Spinal cord (tissue), 10 donors: ENCODE measurements around the gene CAND2. TPM values are rescaled to one million over a fixed set of nuclear protein-coding genes. Genes with fewer than 3 reads are reported as not detected.
"Not testable (repeated sequence)": the region's sequence is repeated elsewhere in the genome, so short reads cannot be mapped to it uniquely, and the experiment has no call there.

ENCODE experiments used
- DNase-seq, 6 donors: peaks; one replicate each; pipeline versions ENCODE4 v3.0.0 to v3.0.0-alpha.2; 2013 to 2015; ENCODE audit warnings: low spot score in 6 of 6, low read depth in 4 of 6
- H3K27ac ChIP-seq: one replicate; pipeline ENCODE4 v1.5.1; 2013; ENCODE audit warnings: low read depth, low read length, control low read depth
- H3K27me3 ChIP-seq: one replicate; pipeline ENCODE4 v1.6.1; 2013; ENCODE audit warnings: low read length; ENCODE audit not compliant: control insufficient read depth, insufficient read depth
- H3K36me3 ChIP-seq: one replicate; pipeline ENCODE4 v1.6.1; 2013; ENCODE audit warnings: low read length; ENCODE audit not compliant: control insufficient read depth, insufficient read depth
- H3K4me1 ChIP-seq: one replicate; pipeline ENCODE4 v1.6.1; 2013; ENCODE audit warnings: low read length; ENCODE audit not compliant: control insufficient read depth, insufficient read depth
- H3K4me3 ChIP-seq: one replicate; pipeline ENCODE4 v1.5.1; 2013; ENCODE audit warnings: low read depth, low read length, control low read depth
- H3K9me3 ChIP-seq: one replicate; pipeline ENCODE4 v1.6.1; 2013; ENCODE audit warnings: low read length; ENCODE audit not compliant: control insufficient read depth, insufficient read depth
- WGBS: methylation state at CpG from one replicate; pipeline ENCODE4 v1.1.5; 2013; ENCODE audit warnings: missing lambda C conversion rate; ENCODE audit not compliant: insufficient coverage; 5-methylcytosine and 5-hydroxymethylcytosine counted together
- polyA plus RNA-seq, 2 donors: library from polyadenylated mRNA; unstranded; fragments of 120-200 nt; gene quantifications; one replicate each; pipeline ENCODE4 v1.2.1, GENCODE V29; 2013; ENCODE audit not compliant: insufficient read length in 2 of 2
- total RNA-seq, 2 donors: library from RNA; depleted of rRNA in 1 of 2; stranded (reverse); fragments of 120-200 nt in 1 of 2; fragments of >200 nt in 1 of 2; gene quantifications; one replicate each; pipeline versions ENCODE4 v1.2.3 to v1.2.4, GENCODE V29; 2013 to 2014
- donor health status: healthy.

Gene CAND2
- total and polyA plus RNA-seq, 4 donors: 10.3 to 21.2 (median 13.3) TPM

- DNase-seq: no peak
- Histone ChIP-seq H3K27me3 (no peaks in the 10 kb centered on the region), H3K9me3 (no peaks in the 10 kb centered on the region), H3K36me3 (no peaks in the 10 kb centered on the region), H3K4me3 (no peak overlapping the region), H3K27ac (no peak overlapping the region), H3K4me1 (no peaks in the 10 kb centered on the region)
- whole genome bisulfite sequencing: 84% methylated on average over 39 of the region's 54 CpGs
Measured at GRCh38 chr3:12768579-12769527, 27.6 kb upstream of the CAND2 start.

DNA sequence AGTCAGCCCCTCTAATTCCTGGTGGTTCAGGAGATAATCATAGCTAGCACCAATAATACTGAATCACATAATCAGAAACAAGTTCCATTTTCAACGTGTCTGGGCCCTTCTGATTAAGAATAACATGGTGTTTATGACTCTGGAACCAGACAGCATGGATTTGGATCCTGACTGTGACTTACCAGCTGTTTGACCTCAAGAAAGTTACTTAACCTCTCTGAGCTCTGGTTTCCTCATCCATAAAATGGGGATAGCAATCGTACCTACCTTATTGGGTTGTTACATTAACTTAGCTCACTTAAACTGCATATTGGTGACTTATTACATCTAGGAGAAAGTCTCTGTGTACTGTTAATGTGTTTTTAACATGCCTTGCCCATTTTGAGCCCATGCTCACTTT, 26.7 kb upstream of the CAND2 start:
- H3K4me3 ChIP-seq: no peak overlapping the region
- H3K9me3 ChIP-seq: no peaks in the 10 kb centered on the region
- WGBS: no CpG with 5 or more reads among the region's 2 CpGs
- DNase-seq: no peak
- H3K27me3 ChIP-seq: no peaks in the 10 kb centered on the region
- H3K36me3 ChIP-seq: no peaks in the 10 kb centered on the region
- H3K4me1 ChIP-seq: no peaks in the 10 kb centered on the region
- no peak overlapping the region for H3K27ac ChIP-seq

DNA sequence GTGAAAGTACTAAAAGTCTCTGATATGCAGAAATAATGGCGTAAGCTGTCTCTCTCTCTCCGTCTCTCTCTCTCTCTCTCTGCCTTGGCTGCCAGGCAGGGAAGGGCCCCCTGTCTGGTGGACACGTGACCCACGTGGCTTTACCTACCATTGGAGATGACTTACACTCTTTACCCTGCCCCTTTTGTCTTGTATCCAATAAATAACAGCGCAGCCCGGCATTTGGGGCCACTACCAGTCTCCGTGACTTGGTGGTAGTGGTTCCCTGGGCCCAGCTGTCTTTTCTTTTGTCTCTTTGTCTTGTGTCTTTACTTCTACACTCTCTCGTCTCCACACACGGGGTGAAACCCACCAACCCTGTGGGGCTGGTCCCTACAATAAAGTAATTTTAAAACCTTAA, 25.2 kb upstream of the CAND2 start:
- H3K36me3 ChIP-seq: no peaks in the 10 kb centered on the region
- H3K27me3 ChIP-seq: peaks cover 2% of the 10 kb centered on the region
- WGBS: 78% methylated on average over 6 of the region's 9 CpGs
- H3K27ac ChIP-seq: no peak overlapping the region
- H3K9me3 ChIP-seq: no peaks in the 10 kb centered on the region
- no peak for DNase-seq
- no peak overlapping the region for H3K4me3 ChIP-seq
- no peaks in the 10 kb centered on the region for H3K4me1 ChIP-seq

- Histone ChIP-seq H3K4me3 (no peak overlapping the region), H3K27me3 (peaks cover 2% of the 10 kb centered on the region), H3K4me1 (no peaks in the 10 kb centered on the region), H3K9me3 (no peaks in the 10 kb centered on the region), H3K27ac (no peak overlapping the region), H3K36me3 (no peaks in the 10 kb centered on the region)
- DNase-seq: no peak
- WGBS: 100% methylated on average over 1 of the region's 5 CpGs
Measured at GRCh38 chr3:12772462-12772861, 24.0 kb upstream of the CAND2 start.

DNA sequence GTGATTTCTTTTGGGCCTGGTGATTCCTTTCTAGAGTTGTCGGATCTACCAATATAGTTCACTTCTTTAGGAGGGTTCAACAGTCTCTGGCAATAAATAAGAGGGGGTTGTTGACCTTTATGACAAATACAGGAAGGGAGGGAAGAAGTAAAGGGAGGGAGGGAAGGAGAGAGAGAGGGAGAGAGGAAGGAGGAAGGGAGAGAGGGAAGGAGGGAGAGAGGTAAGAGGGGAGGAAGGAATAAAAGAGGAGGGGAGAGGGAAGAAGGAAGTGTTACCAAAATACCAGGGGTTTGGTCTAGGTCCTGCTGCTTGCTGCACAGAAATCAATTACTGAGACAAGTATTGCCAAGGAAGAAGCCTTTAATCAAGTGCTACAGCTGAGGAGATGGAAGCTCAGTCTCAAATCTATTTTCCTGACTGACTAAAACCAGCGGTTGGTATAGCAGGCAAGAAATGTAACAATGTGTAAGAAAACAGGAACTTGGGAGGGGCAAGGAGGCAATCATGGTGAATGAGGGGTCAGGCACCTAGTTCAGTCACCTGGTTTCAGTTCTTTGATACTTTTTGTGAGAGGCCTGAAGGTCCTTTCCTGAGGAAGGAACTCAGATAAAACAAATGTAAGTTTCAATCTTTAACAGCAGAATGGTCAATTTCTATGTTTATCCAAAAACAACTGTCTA, 23.3 kb upstream of the CAND2 start:
- Histone ChIP-seq H3K36me3 (no peaks in the 10 kb centered on the region), H3K27me3 (peaks cover 2% of the 10 kb centered on the region), H3K27ac (no peak overlapping the region), H3K4me3 (no peak overlapping the region), H3K4me1 (no peaks in the 10 kb centered on the region), H3K9me3 (no peaks in the 10 kb centered on the region)
- WGBS: 60% methylated on average over 1 of the region's 2 CpGs
- DNase-seq: no peak

- H3K4me1 ChIP-seq: no peaks in the 10 kb centered on the region
- H3K27ac ChIP-seq: no peak overlapping the region
- H3K9me3 ChIP-seq: no peaks in the 10 kb centered on the region
- DNase-seq: no peak
- no peaks in the 10 kb centered on the region for H3K36me3 ChIP-seq
- peaks cover 2% of the 10 kb centered on the region for H3K27me3 ChIP-seq
- no peak overlapping the region for H3K4me3 ChIP-seq
- no CpG with 5 or more reads among the region's 1 CpG for WGBS
Measured at GRCh38 chr3:12773710-12774086, 22.8 kb upstream of the CAND2 start.

DNA sequence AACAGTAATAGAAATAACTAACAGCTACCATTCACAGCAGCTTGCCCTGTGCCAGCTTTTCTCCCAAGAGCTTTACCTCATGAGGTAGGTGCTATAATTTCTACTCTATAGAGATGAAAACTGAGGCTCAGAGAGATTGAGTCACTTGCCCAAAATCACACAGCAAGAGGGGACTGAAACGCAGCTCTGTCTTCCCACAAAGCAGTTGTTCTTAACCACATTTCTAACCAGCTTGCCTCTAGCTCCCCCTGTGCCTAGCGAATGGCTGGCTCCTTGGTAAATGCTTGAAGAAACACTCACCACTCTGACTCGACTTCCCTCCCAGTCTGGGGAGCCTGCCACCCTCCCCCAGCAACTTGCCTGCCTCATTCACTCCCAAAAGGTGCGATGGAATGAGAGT, 21.9 kb upstream of the CAND2 start:
- no peaks in the 10 kb centered on the region for H3K4me1 ChIP-seq
- no peak overlapping the region for H3K27ac ChIP-seq
- 84% methylated on average over 4 of the region's 4 CpGs for WGBS
- no peaks in the 10 kb centered on the region for H3K9me3 ChIP-seq
- no peaks in the 10 kb centered on the region for H3K36me3 ChIP-seq
- peaks cover 2% of the 10 kb centered on the region for H3K27me3 ChIP-seq
- no peak overlapping the region for H3K4me3 ChIP-seq
- DNase-seq: no peak

DNA sequence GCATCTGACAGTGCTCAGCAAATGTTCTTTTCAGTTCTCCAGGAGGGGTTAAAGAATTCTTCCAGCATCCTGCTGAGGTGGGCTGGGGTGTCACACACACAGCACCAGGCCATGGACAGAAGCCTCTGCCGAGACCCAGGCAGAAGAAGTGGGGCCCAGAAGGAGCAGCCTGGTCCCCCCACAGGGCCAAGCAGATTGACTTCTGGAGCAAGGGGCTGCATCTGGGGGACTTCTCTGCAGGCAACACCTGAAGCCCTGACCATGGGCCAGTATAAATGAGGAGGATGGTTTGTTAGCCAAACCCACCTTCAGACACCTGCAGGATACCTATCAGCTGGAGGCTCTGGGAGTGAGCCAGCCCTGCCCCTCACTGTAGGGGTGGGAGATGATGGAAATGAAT, 21.3 kb upstream of the CAND2 start:
- no peaks in the 10 kb centered on the region for H3K36me3 ChIP-seq
- H3K27ac ChIP-seq: no peak overlapping the region
- 33% methylated on average over 1 of the region's 1 CpG for WGBS
- no peaks in the 10 kb centered on the region for H3K4me1 ChIP-seq
- H3K4me3 ChIP-seq: no peak overlapping the region
- DNase-seq: no peak
- peaks cover 2% of the 10 kb centered on the region for H3K27me3 ChIP-seq
- no peaks in the 10 kb centered on the region for H3K9me3 ChIP-seq

GRCh38 chr3:12775970-12776369, 20.5 kb upstream of the CAND2 start:
- not testable (repeated sequence) for H3K27ac ChIP-seq, H3K9me3 ChIP-seq, H3K4me1 ChIP-seq, DNase-seq, H3K36me3 ChIP-seq, H3K4me3 ChIP-seq, H3K27me3 ChIP-seq
- WGBS: 85% methylated on average over 2 of the region's 6 CpGs

DNA sequence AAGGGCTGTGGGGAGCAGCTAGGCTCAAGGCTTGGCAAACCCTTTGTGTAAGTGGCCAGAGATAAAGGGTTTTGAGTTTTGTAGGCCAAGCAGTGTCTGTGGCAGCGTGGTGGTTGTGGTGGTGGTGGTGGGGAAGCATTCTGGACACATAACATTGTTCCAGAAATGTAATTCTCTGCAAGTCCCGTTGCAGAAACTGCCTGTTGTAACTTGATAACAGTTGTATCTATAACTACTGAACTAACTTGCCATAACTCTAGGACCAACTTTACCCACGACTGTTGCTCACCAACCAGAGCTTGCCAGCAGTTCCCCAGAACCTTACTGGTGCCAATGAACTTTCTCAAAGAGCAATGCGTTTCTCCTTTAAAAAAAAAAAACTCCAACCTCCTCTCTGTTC, 19.3 kb upstream of the CAND2 start:
- Histone ChIP-seq H3K27ac (no peak overlapping the region), H3K4me3 (no peak overlapping the region), H3K27me3 (peaks cover 2% of the 10 kb centered on the region), H3K4me1 (no peaks in the 10 kb centered on the region), H3K36me3 (no peaks in the 10 kb centered on the region), H3K9me3 (no peaks in the 10 kb centered on the region)
- WGBS: 50% methylated on average over 2 of the region's 4 CpGs
- no peak for DNase-seq
